Measurements from ENCODE around the gene OR11H7.
A peak's percentile ranks its signal among the peaks of the same experiment; 100 is the strongest.
"Not testable (repeated sequence)": the region's sequence is repeated elsewhere in the genome, so short reads cannot be mapped to it uniquely, and the experiment has no call there.

Gene OR11H7

GRCh38 chr14:20209595-20209994, 19.2 kb upstream of the OR11H7 start:
- no peak for DNase-seq (ENCODE audit: extremely low spot score)
- ChIA-PET POLR2A (no interaction called here), CTCF (interaction anchor here (0.9 kb wide), 1 partner anchor 16 kb away, joined by 3 read pairs; no protein-coding TSS in a partner anchor)
- no peak for TF ChIP-seq CTCF (IDR thresholded peaks at IDR 0.05; ENCODE audit: control extremely low read depth, extremely low read depth, low read depth, missing control alignments)

GRCh38 chr14:20212406-20212805, 16.4 kb upstream of the OR11H7 start:
- DNase-seq (ENCODE audit: extremely low spot score); POLR2A ChIA-PET; CTCF ChIA-PET: not testable (repeated sequence)

GRCh38 chr14:20215196-20215595, 13.6 kb upstream of the OR11H7 start:
- DNase-seq (ENCODE audit: extremely low spot score), result no peak
- TF ChIP-seq CTCF (IDR thresholded peaks at IDR 0.05; ENCODE audit: control extremely low read depth, extremely low read depth, low read depth, missing control alignments), result no peak
- ChIA-PET CTCF (interaction anchor here (1.3 kb wide), 1 partner anchor 13 kb away, joined by 3 read pairs; no protein-coding TSS in a partner anchor), POLR2A (no interaction called here)

- CTCF ChIA-PET, result no interaction called here
- no peak for TF ChIP-seq CTCF (IDR thresholded peaks at IDR 0.05; ENCODE audit: control extremely low read depth, extremely low read depth, low read depth, missing control alignments)
These were observed 9.7 kb upstream of the OR11H7 start for GRCh38 chr14:20219033-20219432.

GRCh38 chr14:20223410-20223809, 5.4 kb upstream of the OR11H7 start, which contains the start of gene OR11H6:
Gene OR11H6, plus strand, starts transcription at chr14:20223710. Its CDS starts 0 bp downstream, at chr14:20223710.
- no peak for TF ChIP-seq CTCF (IDR thresholded peaks at IDR 0.05; ENCODE audit: control extremely low read depth, extremely low read depth, low read depth, missing control alignments)
- ChIA-PET CTCF (no interaction called here), POLR2A (no interaction called here)
- DNase-seq (ENCODE audit: extremely low spot score), result no peak

More at GRCh38 chr14:20219033-20219432, 9.7 kb upstream of the OR11H7 start:
- no peak for DNase-seq (ENCODE audit: extremely low spot score)
- POLR2A ChIA-PET, result no interaction called here

- DNase-seq (ENCODE audit: extremely low spot score); POLR2A ChIA-PET; CTCF ChIA-PET: not testable (repeated sequence)
These were observed 6.6 kb downstream of the OR11H7 start for GRCh38 chr14:20235415-20235814.

GRCh38 chr14:20247646-20248246, 19.0 kb downstream of the OR11H7 start:
- peak; percentile 33 for TF ChIP-seq CTCF (IDR thresholded peaks at IDR 0.05; ENCODE audit: control extremely low read depth, extremely low read depth, low read depth, missing control alignments)
- POLR2A ChIA-PET, result no interaction called here
- CTCF ChIA-PET, result interaction anchor here (0.7 kb wide), 1 partner anchor 11 kb away, joined by 3 read pairs; no protein-coding TSS in a partner anchor
- DNase-seq (ENCODE audit: extremely low spot score), result peak; percentile 10

- ChIA-PET CTCF (no interaction called here), POLR2A (no interaction called here)
- DNase-seq (ENCODE audit: extremely low spot score), result no peak
- TF ChIP-seq CTCF (IDR thresholded peaks at IDR 0.05; ENCODE audit: control extremely low read depth, extremely low read depth, low read depth, missing control alignments), result no peak
These were observed 33.9 kb downstream of the OR11H7 start for GRCh38 chr14:20262642-20263128.

GRCh38 chr14:20264361-20264760, 35.6 kb downstream of the OR11H7 start:
- DNase-seq (ENCODE audit: extremely low spot score); POLR2A ChIA-PET; CTCF ChIA-PET: not testable (repeated sequence)
